Measurements from ENCODE around the gene GNB1L. TPM values are rescaled to one million over a fixed set of nuclear protein-coding genes. Genes with fewer than 3 reads are reported as not detected.

GNB1L gene
- total and polyA plus RNA-seq, 4 donors = 4.5 to 9.3 (median 6.7) TPM

DNA sequence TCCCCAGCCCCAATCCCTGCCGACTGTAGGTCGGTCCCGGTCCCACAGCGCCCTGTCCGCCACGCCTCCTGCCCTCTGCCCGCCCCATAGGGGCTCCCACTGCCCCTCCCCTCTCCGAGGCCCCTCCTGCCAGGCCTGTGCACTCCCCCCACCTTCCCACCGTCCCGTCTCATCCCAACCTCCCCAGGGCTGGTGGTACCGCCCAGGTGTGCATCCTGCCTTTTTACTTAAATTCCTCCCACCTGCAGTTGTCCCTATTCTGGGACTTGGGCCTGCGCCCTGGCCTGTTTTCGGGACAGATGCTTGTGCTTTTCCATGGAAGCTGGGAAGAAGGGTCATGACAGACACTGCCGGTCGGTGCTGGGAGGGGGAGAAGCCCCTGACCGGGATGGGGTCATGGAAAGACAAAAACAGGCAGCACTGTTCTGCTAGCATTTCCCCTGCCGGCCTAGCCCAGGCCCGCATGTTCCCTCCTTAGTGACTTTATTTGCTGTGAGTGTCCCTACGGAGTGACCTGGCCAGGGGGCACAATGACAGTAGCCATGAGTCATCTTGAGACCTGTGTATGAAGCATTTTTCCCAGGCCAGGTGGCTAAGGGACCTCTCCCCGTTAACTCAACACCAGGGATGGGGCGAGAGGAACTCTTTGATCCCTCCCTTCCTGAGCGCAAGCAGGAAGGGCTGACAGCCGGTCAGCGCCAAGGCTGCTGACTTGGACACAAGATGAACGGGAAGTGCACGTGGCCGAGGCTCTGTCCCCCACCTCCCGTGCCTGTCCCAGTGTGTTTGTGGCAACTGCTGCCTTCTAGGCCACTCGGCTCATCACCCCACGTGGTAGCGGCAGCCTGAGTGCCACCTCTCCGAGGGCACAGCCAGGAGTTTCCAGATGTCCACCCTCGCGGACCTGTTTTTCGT, 87.0 kb downstream of the GNB1L start:
- no peak overlapping the region for H3K9ac ChIP-seq (ENCODE audit: insufficient read depth in 1 of 2, low read length in 2 of 2)
- ATAC-seq (ENCODE audit: insufficient read depth, low FRiP score) = no peak

DNA sequence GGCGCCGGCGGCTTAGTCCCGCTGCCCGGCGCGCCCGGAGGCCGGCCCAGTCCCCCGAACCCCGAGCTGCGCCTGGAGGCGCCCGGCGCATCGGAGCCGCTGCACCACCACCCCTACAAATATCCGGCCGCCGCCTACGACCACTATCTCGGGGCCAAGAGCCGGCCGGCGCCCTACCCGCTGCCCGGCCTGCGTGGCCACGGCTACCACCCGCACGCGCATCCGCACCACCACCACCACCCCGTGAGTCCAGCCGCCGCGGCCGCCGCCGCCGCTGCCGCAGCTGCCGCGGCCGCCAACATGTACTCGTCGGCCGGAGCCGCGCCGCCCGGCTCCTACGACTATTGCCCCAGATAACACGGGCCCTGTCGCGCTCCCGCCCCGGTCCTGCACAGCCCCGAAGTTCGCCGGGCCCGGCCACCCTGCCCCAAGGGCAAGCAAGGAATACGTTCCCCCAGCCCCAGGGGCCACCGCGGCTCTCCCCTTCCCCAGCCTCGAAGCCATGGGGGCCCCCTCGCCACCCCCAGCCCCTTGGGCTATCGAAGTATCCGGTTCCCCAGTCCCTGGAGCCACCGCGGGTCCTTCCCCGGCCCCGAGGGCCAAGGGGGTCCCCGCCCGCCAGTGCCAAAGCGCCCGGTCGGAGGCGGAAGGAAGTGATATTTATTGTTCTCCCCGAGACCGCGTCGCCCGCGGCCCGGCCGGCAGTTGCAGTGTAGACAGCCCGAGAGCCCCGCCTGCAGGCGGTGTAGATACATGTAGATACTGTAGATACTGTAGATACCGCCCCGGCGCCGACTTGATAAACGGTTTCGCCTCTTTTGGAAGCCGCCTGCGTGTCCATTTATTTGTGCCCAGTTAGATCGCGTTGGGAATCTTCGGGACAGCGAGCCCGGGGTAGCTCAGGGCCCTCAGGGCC, 87.9 kb downstream of the GNB1L start:
- TF ChIP-seq, protein P1, sequence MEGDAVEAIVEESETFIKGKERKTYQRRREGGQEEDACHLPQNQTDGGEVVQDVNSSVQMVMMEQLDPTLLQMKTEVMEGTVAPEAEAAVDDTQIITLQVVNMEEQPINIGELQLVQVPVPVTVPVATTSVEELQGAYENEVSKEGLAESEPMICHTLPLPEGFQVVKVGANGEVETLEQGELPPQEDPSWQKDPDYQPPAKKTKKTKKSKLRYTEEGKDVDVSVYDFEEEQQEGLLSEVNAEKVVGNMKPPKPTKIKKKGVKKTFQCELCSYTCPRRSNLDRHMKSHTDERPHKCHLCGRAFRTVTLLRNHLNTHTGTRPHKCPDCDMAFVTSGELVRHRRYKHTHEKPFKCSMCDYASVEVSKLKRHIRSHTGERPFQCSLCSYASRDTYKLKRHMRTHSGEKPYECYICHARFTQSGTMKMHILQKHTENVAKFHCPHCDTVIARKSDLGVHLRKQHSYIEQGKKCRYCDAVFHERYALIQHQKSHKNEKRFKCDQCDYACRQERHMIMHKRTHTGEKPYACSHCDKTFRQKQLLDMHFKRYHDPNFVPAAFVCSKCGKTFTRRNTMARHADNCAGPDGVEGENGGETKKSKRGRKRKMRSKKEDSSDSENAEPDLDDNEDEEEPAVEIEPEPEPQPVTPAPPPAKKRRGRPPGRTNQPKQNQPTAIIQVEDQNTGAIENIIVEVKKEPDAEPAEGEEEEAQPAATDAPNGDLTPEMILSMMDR (IDR thresholded peaks at IDR 0.05; ENCODE audit: control extremely low read depth, extremely low read depth) = no peak
- H3K27me3 ChIP-seq (ENCODE audit: control insufficient read depth in 3 of 3, insufficient read depth in 3 of 3, low read length in 2 of 3) = peaks cover 5 to 63% (median 42%) of the 10 kb centered on the region in 3 donors
- no peak for ATAC-seq (ENCODE audit: insufficient read depth, low FRiP score)
- no peak overlapping the region for H3K27ac ChIP-seq (ENCODE audit: low read depth in 1 of 2, low read length in 1 of 2)
- WGBS, 2 donors = 2 to 12% methylated on average over 75 to 103 of the region's 103 CpGs
- H3K9me3 ChIP-seq (ENCODE audit: control insufficient read depth in 4 of 4, insufficient read depth in 3 of 4, low read length in 3 of 4) = peaks cover 0 to 9% (median 0%) of the 10 kb centered on the region in 4 donors
- no peak overlapping the region for H3K4me3 ChIP-seq
- DNase-seq = no peak
- peaks cover 0 to 20% (median 0%) of the 10 kb centered on the region in 5 donors for H3K4me1 ChIP-seq (ENCODE audit: control insufficient read depth in 5 of 5, insufficient read depth in 5 of 5, low read length in 5 of 5)
- H3K9ac ChIP-seq (ENCODE audit: insufficient read depth in 1 of 2, low read length in 2 of 2) = no peak overlapping the region
- H3K36me3 ChIP-seq (ENCODE audit: control insufficient read depth in 4 of 4, insufficient read depth in 4 of 4, low read length in 4 of 4) = no peaks in the 10 kb centered on the region

More for the DNA sequence above, 87.0 kb downstream of the GNB1L start:
- peak in 2 of 3 donors; percentile 50 to 55 for DNase-seq
- no peak overlapping the region for H3K4me3 ChIP-seq
- H3K4me1 ChIP-seq (ENCODE audit: control insufficient read depth in 5 of 5, insufficient read depth in 5 of 5, low read length in 5 of 5) = peaks cover 0 to 20% (median 0%) of the 10 kb centered on the region in 5 donors
- H3K27me3 ChIP-seq (ENCODE audit: control insufficient read depth in 3 of 3, insufficient read depth in 3 of 3, low read length in 2 of 3) = peaks cover 5 to 54% (median 36%) of the 10 kb centered on the region in 3 donors
- TF ChIP-seq, protein P1 (IDR thresholded peaks at IDR 0.05; ENCODE audit: control extremely low read depth, extremely low read depth) = no peak
- no peaks in the 10 kb centered on the region for H3K36me3 ChIP-seq (ENCODE audit: control insufficient read depth in 4 of 4, insufficient read depth in 4 of 4, low read length in 4 of 4)
- peaks cover 0 to 6% (median 0%) of the 10 kb centered on the region in 4 donors for H3K9me3 ChIP-seq (ENCODE audit: control insufficient read depth in 4 of 4, insufficient read depth in 3 of 4, low read length in 3 of 4)
- WGBS, 2 donors = 19 to 26% methylated on average over 30 to 35 of the region's 35 CpGs
- no peak overlapping the region for H3K27ac ChIP-seq (ENCODE audit: low read depth in 1 of 2, low read length in 1 of 2)

DNA sequence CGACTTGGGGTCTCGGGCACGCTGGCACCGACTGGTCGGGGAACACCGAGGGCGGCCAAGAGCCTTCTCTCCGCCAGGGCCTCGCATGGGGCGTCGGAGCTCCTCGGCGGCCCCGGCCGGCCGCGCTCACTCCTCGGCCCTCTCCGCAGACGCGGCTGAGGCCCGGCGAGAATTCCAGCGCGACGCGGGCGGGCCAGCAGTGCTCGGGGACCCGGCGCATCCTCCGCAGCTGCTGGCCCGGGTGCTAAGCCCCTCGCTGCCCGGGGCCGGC, 88.5 kb downstream of the GNB1L start:
- no peak for ATAC-seq (ENCODE audit: insufficient read depth, low FRiP score)
- H3K4me1 ChIP-seq (ENCODE audit: control insufficient read depth in 5 of 5, insufficient read depth in 5 of 5, low read length in 5 of 5) = peaks cover 0 to 20% (median 0%) of the 10 kb centered on the region in 5 donors
- H3K4me3 ChIP-seq = no peak overlapping the region
- peaks cover 5 to 66% (median 45%) of the 10 kb centered on the region in 3 donors for H3K27me3 ChIP-seq (ENCODE audit: control insufficient read depth in 3 of 3, insufficient read depth in 3 of 3, low read length in 2 of 3)
- H3K36me3 ChIP-seq (ENCODE audit: control insufficient read depth in 4 of 4, insufficient read depth in 4 of 4, low read length in 4 of 4) = no peaks in the 10 kb centered on the region
- DNase-seq = no peak
- H3K9ac ChIP-seq (ENCODE audit: insufficient read depth in 1 of 2, low read length in 2 of 2) = no peak overlapping the region
- TF ChIP-seq, protein P1 (IDR thresholded peaks at IDR 0.05; ENCODE audit: control extremely low read depth, extremely low read depth) = no peak
- WGBS, 2 donors = 7 to 12% methylated on average over 19 to 36 of the region's 36 CpGs
- peaks cover 0 to 7% (median 0%) of the 10 kb centered on the region in 4 donors for H3K9me3 ChIP-seq (ENCODE audit: control insufficient read depth in 4 of 4, insufficient read depth in 3 of 4, low read length in 3 of 4)
- no peak overlapping the region for H3K27ac ChIP-seq (ENCODE audit: low read depth in 1 of 2, low read length in 1 of 2)
